RPMI8226 (cell line): ENCODE measurements around the gene OR10C1.
A peak's percentile ranks its signal among the peaks of the same experiment; 100 is the strongest.
"Not testable (repeated sequence)": the region's sequence is repeated elsewhere in the genome, so short reads cannot be mapped to it uniquely, and the experiment has no call there.

Source experiments
- DNase-seq: peaks from one replicate; pipeline ENCODE4 v3.0.0-alpha.2; 2015

OR10C1 gene

GRCh38 chr6:29439006-29439405 is at the start of gene OR10C1:
Gene OR10C1 (plus strand): TSS chr6:29439306. CDS start chr6:29440016, 710 bp downstream.
- DNase-seq: no peak

GRCh38 chr6:29395331-29395730 is 43.8 kb upstream of the OR10C1 start, which contains the start of gene OR12D2:
Gene OR12D2 (plus strand): TSS chr6:29395631. CDS start chr6:29396700, 1,069 bp downstream.
- no peak for DNase-seq

- DNase-seq: no peak
Measured at GRCh38 chr6:29399525-29399924, 39.6 kb upstream of the OR10C1 start.

- DNase-seq: no peak
Measured at GRCh38 chr6:29403801-29404200, 35.3 kb upstream of the OR10C1 start.

- DNase-seq: no peak
Measured at GRCh38 chr6:29414588-29414987, 24.5 kb upstream of the OR10C1 start, which contains the start of gene OR12D1. Gene OR12D1 (plus strand): TSS chr6:29414928.

GRCh38 chr6:29419516-29419915 is 19.6 kb upstream of the OR10C1 start:
- DNase-seq: no peak

GRCh38 chr6:29424168-29424567 is 14.9 kb upstream of the OR10C1 start:
- no peak for DNase-seq

GRCh38 chr6:29424575-29424974 is 14.5 kb upstream of the OR10C1 start:
- DNase-seq: no peak

GRCh38 chr6:29425075-29425474 is 14.0 kb upstream of the OR10C1 start:
- no peak for DNase-seq

- DNase-seq: no peak
Measured at GRCh38 chr6:29426654-29427053, 12.5 kb upstream of the OR10C1 start.

- peak; percentile 69 for DNase-seq
Measured at GRCh38 chr6:29436730-29437129, 2.4 kb upstream of the OR10C1 start.

GRCh38 chr6:29442719-29443118 is 3.6 kb downstream of the OR10C1 start:
- no peak for DNase-seq

- DNase-seq: not testable (repeated sequence)
Measured at GRCh38 chr6:29444031-29444430, 4.9 kb downstream of the OR10C1 start.

- DNase-seq: no peak
Measured at GRCh38 chr6:29447670-29448069, 8.6 kb downstream of the OR10C1 start.

- DNase-seq: no peak
Measured at GRCh38 chr6:29451471-29452193, 12.5 kb downstream of the OR10C1 start.

GRCh38 chr6:29456971-29457370 is 17.9 kb downstream of the OR10C1 start, which contains the start of the genes OR11A1 and OR2H1:
Gene OR11A1 (minus strand): TSS chr6:29457071. CDS start chr6:29427641, 29,430 bp downstream.
Gene OR2H1 (plus strand): TSS chr6:29457155. CDS start chr6:29461770, 4,615 bp downstream.
- DNase-seq: no peak

- DNase-seq: no peak
Measured at GRCh38 chr6:29461021-29461814, 22.1 kb downstream of the OR10C1 start.

- DNase-seq: no peak
Measured at GRCh38 chr6:29462022-29462421, 22.9 kb downstream of the OR10C1 start.

- no peak for DNase-seq
Measured at GRCh38 chr6:29465279-29465678, 26.2 kb downstream of the OR10C1 start.

GRCh38 chr6:29465801-29466200 is 26.7 kb downstream of the OR10C1 start:
- DNase-seq: no peak

GRCh38 chr6:29466241-29466640 is 27.1 kb downstream of the OR10C1 start:
- DNase-seq: no peak

GRCh38 chr6:29474996-29475395 is 35.9 kb downstream of the OR10C1 start:
- no peak for DNase-seq

GRCh38 chr6:29477923-29478450 is 38.9 kb downstream of the OR10C1 start:
- no peak for DNase-seq

GRCh38 chr6:29478740-29479139 is 39.6 kb downstream of the OR10C1 start:
- no peak for DNase-seq
